ENCODE results near the gene CDC27.

CDC27 gene

DNA sequence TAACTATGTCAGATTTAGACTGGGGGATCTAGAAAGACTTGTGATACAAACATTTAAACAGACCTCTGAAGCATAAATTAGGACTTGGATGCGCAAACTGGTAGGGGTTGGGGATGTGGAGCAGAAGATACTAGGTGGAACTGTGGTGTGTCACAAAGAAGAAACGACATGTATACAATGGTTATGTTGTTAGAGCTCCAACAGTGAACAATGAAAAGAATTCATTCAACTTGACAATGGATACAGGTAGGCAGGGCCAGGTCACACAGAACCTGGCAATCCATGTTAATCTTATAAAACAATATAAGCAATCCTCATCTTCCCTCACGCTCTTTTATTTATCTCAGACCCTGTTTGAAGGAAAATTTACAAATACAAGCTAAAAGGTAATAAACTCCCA lies 102.0 kb downstream of the CDC27 start:
- H2AFZ ChIP-seq (ENCODE audit: low read depth, low read length), result no peak overlapping the region
- H3K4ac ChIP-seq (ENCODE audit: low read depth in 1 of 2, low read length in 2 of 2), result no peak overlapping the region
- H4K91ac ChIP-seq (ENCODE audit: low read length), result no peak overlapping the region
- no peak overlapping the region for H3K9ac ChIP-seq (ENCODE audit: low read length)
- no peak overlapping the region for H3K4me3 ChIP-seq (ENCODE audit: insufficient read depth in 1 of 2, low read depth in 1 of 2, low read length in 2 of 2)
- no peak overlapping the region for H2BK120ac ChIP-seq (ENCODE audit: low read depth, low read length)
- H3K18ac ChIP-seq (ENCODE audit: low read depth in 1 of 2, low read length in 2 of 2), result no peak overlapping the region
- H3K36me3 ChIP-seq (ENCODE audit: control insufficient read depth in 1 of 2, insufficient read depth in 2 of 2, low read depth in 1 of 2, low read length in 2 of 2), result no peaks in the 10 kb centered on the region
- 98% methylated on average over 2 of the region's 3 CpGs for WGBS
- no peak for DNase-seq
- H3K27me3 ChIP-seq (ENCODE audit: control insufficient read depth in 1 of 2, insufficient read depth in 1 of 2, low read length in 2 of 2), result no peaks in the 10 kb centered on the region
- H2AK5ac ChIP-seq (ENCODE audit: low read length, severe bottlenecking), result no peak overlapping the region
- H3K27ac ChIP-seq (ENCODE audit: low read length, poor library complexity, severe bottlenecking), result no peak overlapping the region
- H4K8ac ChIP-seq (ENCODE audit: low read length), result no peak overlapping the region
- H3K14ac ChIP-seq (ENCODE audit: low read length in 2 of 2), result no peak overlapping the region
- no peak overlapping the region for H2BK15ac ChIP-seq (ENCODE audit: low read depth, poor library complexity, severe bottlenecking)
- no peak overlapping the region for H3K23ac ChIP-seq (ENCODE audit: low read length in 2 of 2)
- H3K79me1 ChIP-seq (replicated peaks; ENCODE audit: low read length, poor library complexity, severe bottlenecking), result peaks cover 11% of the 10 kb centered on the region
- H3K9me3 ChIP-seq (ENCODE audit: control insufficient read depth, low read length), result no peaks in the 10 kb centered on the region
- no peak overlapping the region for H2BK12ac ChIP-seq (ENCODE audit: low read length in 2 of 2)
- H2BK5ac ChIP-seq (ENCODE audit: low read depth, low read length, poor library complexity, severe bottlenecking), result no peak overlapping the region
- no peak overlapping the region for H3K4me2 ChIP-seq (ENCODE audit: low read length, poor library complexity, severe bottlenecking)
- H3K4me1 ChIP-seq (ENCODE audit: control insufficient read depth, insufficient read depth, low read depth, low read length), result no peaks in the 10 kb centered on the region

GRCh38 chr17:47085736-47086135 lies 103.4 kb downstream of the CDC27 start:
- H4K8ac ChIP-seq (ENCODE audit: low read length), result no peak overlapping the region
- H3K36me3 ChIP-seq (ENCODE audit: control insufficient read depth in 1 of 2, insufficient read depth in 2 of 2, low read depth in 1 of 2, low read length in 2 of 2), result no peaks in the 10 kb centered on the region
- DNase-seq, result no peak
- no peak overlapping the region for H3K9ac ChIP-seq (ENCODE audit: low read length)
- H2AFZ ChIP-seq (ENCODE audit: low read depth, low read length), result no peak overlapping the region
- H2BK5ac ChIP-seq (ENCODE audit: low read depth, low read length, poor library complexity, severe bottlenecking), result no peak overlapping the region
- no CpG with 5 or more reads among the region's 1 CpG for WGBS
- H2BK120ac ChIP-seq (ENCODE audit: low read depth, low read length), result no peak overlapping the region
- no peaks in the 10 kb centered on the region for H3K27me3 ChIP-seq (ENCODE audit: control insufficient read depth in 1 of 2, insufficient read depth in 1 of 2, low read length in 2 of 2)
- H3K4me1 ChIP-seq (ENCODE audit: control insufficient read depth, insufficient read depth, low read depth, low read length), result no peaks in the 10 kb centered on the region
- no peak overlapping the region for H3K23ac ChIP-seq (ENCODE audit: low read length in 2 of 2)
- no peak overlapping the region for H3K4me3 ChIP-seq (ENCODE audit: insufficient read depth in 1 of 2, low read depth in 1 of 2, low read length in 2 of 2)
- no peak overlapping the region for H3K18ac ChIP-seq (ENCODE audit: low read depth in 1 of 2, low read length in 2 of 2)
- H2AK5ac ChIP-seq (ENCODE audit: low read length, severe bottlenecking), result no peak overlapping the region
- H3K9me3 ChIP-seq (ENCODE audit: control insufficient read depth, low read length), result no peaks in the 10 kb centered on the region
- peaks cover 12% of the 10 kb centered on the region for H3K79me1 ChIP-seq (replicated peaks; ENCODE audit: low read length, poor library complexity, severe bottlenecking)
- no peak overlapping the region for H3K14ac ChIP-seq (ENCODE audit: low read length in 2 of 2)
- no peak overlapping the region for H2BK15ac ChIP-seq (ENCODE audit: low read depth, poor library complexity, severe bottlenecking)
- H3K4me2 ChIP-seq (ENCODE audit: low read length, poor library complexity, severe bottlenecking), result no peak overlapping the region
- H4K91ac ChIP-seq (ENCODE audit: low read length), result no peak overlapping the region
- no peak overlapping the region for H2BK12ac ChIP-seq (ENCODE audit: low read length in 2 of 2)
- H3K27ac ChIP-seq (ENCODE audit: low read length, poor library complexity, severe bottlenecking), result no peak overlapping the region
- no peak overlapping the region for H3K4ac ChIP-seq (ENCODE audit: low read depth in 1 of 2, low read length in 2 of 2)

DNA sequence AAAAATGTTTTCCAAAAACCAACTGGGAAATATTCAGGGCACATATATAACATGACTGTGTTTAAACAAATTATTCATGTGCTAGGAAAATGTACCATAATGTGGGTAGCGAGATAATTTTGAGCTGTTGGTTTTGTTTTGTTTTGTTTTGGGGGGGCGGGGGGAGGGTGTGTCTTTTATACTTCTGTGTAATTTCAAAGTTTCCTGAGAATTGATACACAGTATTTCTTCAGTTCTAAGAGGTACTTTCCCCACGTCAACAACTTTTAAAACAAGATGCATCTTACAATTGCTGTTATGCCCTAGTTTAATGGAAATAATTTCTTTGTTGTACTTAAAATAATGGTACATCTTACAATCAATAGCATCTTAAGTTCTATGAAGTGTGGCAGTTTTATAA lies 110.3 kb downstream of the CDC27 start:
- H2AK5ac ChIP-seq (ENCODE audit: low read length, severe bottlenecking), result no peak overlapping the region
- H3K18ac ChIP-seq (ENCODE audit: low read depth in 1 of 2, low read length in 2 of 2), result no peak overlapping the region
- no peak overlapping the region for H2BK5ac ChIP-seq (ENCODE audit: low read depth, low read length, poor library complexity, severe bottlenecking)
- no peaks in the 10 kb centered on the region for H3K4me1 ChIP-seq (ENCODE audit: control insufficient read depth, insufficient read depth, low read depth, low read length)
- no peak overlapping the region for H3K4ac ChIP-seq (ENCODE audit: low read depth in 1 of 2, low read length in 2 of 2)
- H4K8ac ChIP-seq (ENCODE audit: low read length), result no peak overlapping the region
- no peak overlapping the region for H2AFZ ChIP-seq (ENCODE audit: low read depth, low read length)
- H3K27ac ChIP-seq (ENCODE audit: low read length, poor library complexity, severe bottlenecking), result no peak overlapping the region
- no peak overlapping the region for H3K14ac ChIP-seq (ENCODE audit: low read length in 2 of 2)
- H4K91ac ChIP-seq (ENCODE audit: low read length), result no peak overlapping the region
- 100% methylated on average over 1 of the region's 3 CpGs for WGBS
- H2BK120ac ChIP-seq (ENCODE audit: low read depth, low read length), result no peak overlapping the region
- H3K4me3 ChIP-seq (ENCODE audit: insufficient read depth in 1 of 2, low read depth in 1 of 2, low read length in 2 of 2), result no peak overlapping the region
- no peak for DNase-seq
- no peak overlapping the region for H2BK15ac ChIP-seq (ENCODE audit: low read depth, poor library complexity, severe bottlenecking)
- no peak overlapping the region for H3K23ac ChIP-seq (ENCODE audit: low read length in 2 of 2)
- no peak overlapping the region for H3K4me2 ChIP-seq (ENCODE audit: low read length, poor library complexity, severe bottlenecking)
- no peak overlapping the region for H2BK12ac ChIP-seq (ENCODE audit: low read length in 2 of 2)
- peaks cover 0 to 2% of the 10 kb centered on the region in 2 experiments for H3K36me3 ChIP-seq (ENCODE audit: control insufficient read depth in 1 of 2, insufficient read depth in 2 of 2, low read depth in 1 of 2, low read length in 2 of 2)
- H3K79me1 ChIP-seq (replicated peaks; ENCODE audit: low read length, poor library complexity, severe bottlenecking), result peaks cover 26% of the 10 kb centered on the region
- no peak overlapping the region for H3K9ac ChIP-seq (ENCODE audit: low read length)
- H3K27me3 ChIP-seq (ENCODE audit: control insufficient read depth in 1 of 2, insufficient read depth in 1 of 2, low read length in 2 of 2), result no peaks in the 10 kb centered on the region
- H3K9me3 ChIP-seq (ENCODE audit: control insufficient read depth, low read length), result no peaks in the 10 kb centered on the region

- peaks cover 5% of the 10 kb centered on the region for H3K4me1 ChIP-seq (ENCODE audit: control insufficient read depth, insufficient read depth, low read depth, low read length)
Observed at GRCh38 chr17:47077576-47077975, 111.5 kb downstream of the CDC27 start.

More at GRCh38 chr17:47077576-47077975, 111.5 kb downstream of the CDC27 start:
- no peaks in the 10 kb centered on the region for H3K9me3 ChIP-seq (ENCODE audit: control insufficient read depth, low read length)
- WGBS, result no CpG with 5 or more reads among the region's 2 CpGs
- no peak overlapping the region for H3K4me2 ChIP-seq (ENCODE audit: low read length, poor library complexity, severe bottlenecking)
- no peak overlapping the region for H2BK12ac ChIP-seq (ENCODE audit: low read length in 2 of 2)
- no peak overlapping the region for H2AFZ ChIP-seq (ENCODE audit: low read depth, low read length)
- no peak overlapping the region for H3K27ac ChIP-seq (ENCODE audit: low read length, poor library complexity, severe bottlenecking)
- H3K79me1 ChIP-seq (replicated peaks; ENCODE audit: low read length, poor library complexity, severe bottlenecking), result peaks cover 30% of the 10 kb centered on the region
- no peaks in the 10 kb centered on the region for H3K27me3 ChIP-seq (ENCODE audit: control insufficient read depth in 1 of 2, insufficient read depth in 1 of 2, low read length in 2 of 2)
- no peak overlapping the region for H2BK120ac ChIP-seq (ENCODE audit: low read depth, low read length)
- no peak overlapping the region for H4K91ac ChIP-seq (ENCODE audit: low read length)
- no peak overlapping the region for H2BK15ac ChIP-seq (ENCODE audit: low read depth, poor library complexity, severe bottlenecking)
- no peak overlapping the region for H3K4me3 ChIP-seq (ENCODE audit: insufficient read depth in 1 of 2, low read depth in 1 of 2, low read length in 2 of 2)
- H3K36me3 ChIP-seq (ENCODE audit: control insufficient read depth in 1 of 2, insufficient read depth in 2 of 2, low read depth in 1 of 2, low read length in 2 of 2), result peaks cover 0 to 2% of the 10 kb centered on the region in 2 experiments
- H2AK5ac ChIP-seq (ENCODE audit: low read length, severe bottlenecking), result no peak overlapping the region
- no peak overlapping the region for H4K8ac ChIP-seq (ENCODE audit: low read length)
- H3K14ac ChIP-seq (ENCODE audit: low read length in 2 of 2), result no peak overlapping the region
- H3K4ac ChIP-seq (ENCODE audit: low read depth in 1 of 2, low read length in 2 of 2), result no peak overlapping the region
- no peak overlapping the region for H2BK5ac ChIP-seq (ENCODE audit: low read depth, low read length, poor library complexity, severe bottlenecking)
- peak; percentile 35 for DNase-seq
- no peak overlapping the region for H3K23ac ChIP-seq (ENCODE audit: low read length in 2 of 2)
- no peak overlapping the region for H3K9ac ChIP-seq (ENCODE audit: low read length)
- H3K18ac ChIP-seq (ENCODE audit: low read depth in 1 of 2, low read length in 2 of 2), result no peak overlapping the region
